Right forelimb (tissue), 1 donor: ENCODE data around the gene NGEF.

Experiments
- DNase-seq: peaks from one replicate; pipeline ENCODE4 v3.0.0-alpha.2; 2018

NGEF gene

DNA sequence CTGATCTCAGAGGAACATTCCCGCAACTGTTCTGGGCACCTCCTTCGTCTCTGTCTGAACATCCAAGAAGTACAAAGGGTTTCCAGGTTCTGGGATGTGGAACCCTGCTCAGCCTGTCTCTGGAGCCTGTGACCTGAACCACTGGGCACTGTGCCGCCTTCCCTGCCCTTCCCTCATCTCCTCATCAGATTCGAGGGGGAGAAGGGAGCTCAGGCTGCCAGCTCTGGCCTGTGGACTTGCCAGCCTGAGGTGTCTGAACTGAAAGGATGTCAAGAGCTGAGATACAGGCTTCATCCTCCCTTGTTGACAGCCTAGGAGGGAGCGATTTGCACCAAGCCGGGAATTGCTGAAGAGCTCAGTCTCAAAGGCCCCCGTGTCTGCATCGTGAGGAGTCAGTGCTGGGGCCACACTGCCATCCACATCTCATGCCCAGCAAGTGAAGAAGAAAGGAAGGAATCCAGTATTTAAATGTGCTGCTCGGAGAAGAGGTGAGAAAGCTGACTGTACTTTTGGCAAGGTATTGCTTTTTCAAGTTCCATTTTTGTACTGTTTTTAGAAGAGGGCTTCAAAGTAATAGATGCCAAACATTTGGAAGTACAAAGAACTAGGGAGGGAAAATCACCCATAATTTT, 32.0 kb upstream of the NGEF start:
- no peak for DNase-seq

DNA sequence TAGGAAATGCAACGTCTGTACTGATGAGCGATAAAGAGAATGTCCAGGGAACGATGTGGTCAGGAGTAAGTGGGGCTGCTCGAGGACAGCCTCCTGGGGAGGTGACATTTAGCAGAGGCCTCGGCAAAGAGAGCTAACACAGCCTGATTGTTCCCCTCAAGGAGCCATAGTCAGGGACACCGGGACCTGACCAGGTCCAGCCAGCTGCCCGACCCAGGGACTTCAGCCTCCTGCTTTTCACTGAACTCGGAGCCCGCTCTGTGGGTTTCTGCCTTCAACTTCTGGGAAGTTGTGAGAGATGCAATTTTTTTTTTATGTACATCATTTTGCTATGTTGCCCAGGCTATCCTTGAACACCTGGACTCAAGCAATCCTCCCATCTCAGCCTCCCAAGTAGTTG, 29.5 kb upstream of the NGEF start:
- no peak for DNase-seq

DNA sequence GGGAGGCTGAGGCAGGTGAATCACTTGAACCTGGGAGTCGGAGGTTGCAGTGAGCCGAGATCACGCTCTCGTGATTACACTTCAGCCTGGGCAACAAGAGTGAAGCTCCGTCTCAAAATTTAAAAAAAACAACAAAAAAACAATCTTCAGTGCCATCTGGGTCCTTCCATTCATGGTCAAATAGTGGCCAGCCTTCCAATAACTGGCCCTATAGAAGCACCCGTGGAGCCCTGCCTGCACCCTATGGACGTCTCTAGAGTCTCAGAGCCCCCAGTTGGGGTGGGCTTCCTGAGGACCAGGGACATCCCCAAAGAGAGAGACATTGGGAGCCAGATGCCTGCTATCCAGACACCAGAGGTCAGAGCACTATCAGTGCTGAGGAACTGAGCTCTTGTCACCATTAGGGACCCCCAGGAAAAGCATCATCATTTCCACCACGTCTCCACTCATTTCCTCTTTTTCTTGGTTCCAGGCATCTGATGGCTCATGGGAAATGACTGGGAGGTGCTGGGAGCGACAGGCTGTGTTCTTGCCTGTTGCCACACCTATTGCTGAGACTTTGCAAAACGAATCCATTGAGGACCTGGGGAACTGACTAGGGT, 28.8 kb upstream of the NGEF start:
- no peak for DNase-seq

DNA sequence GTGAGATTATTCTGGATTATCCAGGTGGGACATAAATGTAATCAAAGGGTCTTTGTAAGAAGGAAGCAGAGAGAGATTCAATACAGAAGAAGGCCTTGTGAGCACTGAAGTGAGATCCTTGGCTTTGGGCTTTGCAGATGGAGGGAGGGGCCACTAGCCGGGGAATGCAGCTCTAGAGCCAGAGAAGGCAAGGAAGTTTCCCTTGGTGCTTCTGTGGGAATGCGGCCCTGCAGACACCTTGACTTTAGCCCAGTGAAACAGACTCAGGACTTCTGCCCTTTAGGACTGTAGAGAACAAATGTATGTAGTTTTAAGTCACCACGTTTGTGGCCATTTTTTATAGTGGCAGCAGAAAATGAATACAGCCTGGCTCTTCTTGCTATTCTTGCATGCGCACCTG, 27.5 kb upstream of the NGEF start:
- no peak for DNase-seq

DNA sequence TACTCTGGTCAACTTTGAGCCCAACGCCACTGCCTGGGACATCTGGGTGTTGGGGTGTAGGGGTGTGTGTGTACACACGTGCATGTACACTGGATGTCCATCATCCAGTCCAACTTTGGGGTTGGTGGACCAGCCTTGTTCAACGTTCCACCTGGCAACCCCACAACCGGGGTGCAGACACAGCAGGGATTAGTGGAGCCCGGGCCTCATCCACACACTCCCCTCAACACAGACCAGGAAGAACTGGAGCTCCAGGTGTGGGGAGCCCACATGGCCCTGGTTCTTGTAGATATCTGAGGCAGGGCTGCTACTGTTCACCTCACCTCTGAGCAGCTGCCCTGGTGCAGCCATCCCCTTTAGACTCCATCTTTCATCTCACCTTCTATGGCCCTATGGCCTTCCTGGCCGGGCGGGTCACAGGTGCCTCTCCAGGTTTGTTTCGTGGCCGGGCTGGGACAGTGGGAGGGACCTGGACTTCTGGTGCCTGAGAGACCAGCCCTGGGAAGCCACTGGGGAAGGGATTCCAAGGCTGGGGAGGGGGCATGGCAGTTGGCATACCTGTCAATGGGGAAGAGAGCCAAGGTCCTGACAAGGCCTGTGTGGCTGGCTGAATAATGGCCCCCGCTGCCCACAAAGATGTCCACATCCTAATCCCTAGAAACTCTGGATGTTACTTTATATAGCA, 26.9 kb upstream of the NGEF start:
- DNase-seq = no peak

DNA sequence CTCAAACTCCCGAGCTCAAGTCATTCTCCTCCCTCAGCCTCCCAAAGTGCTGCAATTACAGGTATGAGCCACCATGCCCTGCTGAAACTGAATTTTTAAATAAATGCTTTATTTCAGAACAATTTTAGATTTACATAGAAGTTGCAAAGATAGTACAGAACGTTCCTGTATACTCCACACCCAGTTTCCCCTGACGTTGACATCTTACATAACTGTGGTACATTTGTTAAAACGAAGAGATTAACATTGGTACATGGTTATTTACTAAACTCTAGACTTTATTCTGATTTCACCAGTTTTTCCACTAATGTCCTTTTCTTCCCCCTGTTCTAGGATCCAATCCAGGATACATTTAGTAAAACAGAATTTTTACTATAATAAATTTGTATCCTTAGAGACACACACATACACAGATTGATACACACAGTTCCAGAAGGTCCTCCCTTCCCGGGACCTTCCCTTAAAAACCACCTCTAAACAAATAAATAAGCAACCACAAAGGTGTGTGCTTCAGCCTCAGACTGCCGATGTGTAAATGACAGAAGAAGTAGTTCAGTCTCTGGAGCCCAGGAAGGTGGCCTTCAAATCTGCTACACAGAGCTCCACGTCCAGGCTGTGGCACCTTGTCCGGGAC, 26.3 kb upstream of the NGEF start:
- DNase-seq = no peak

DNA sequence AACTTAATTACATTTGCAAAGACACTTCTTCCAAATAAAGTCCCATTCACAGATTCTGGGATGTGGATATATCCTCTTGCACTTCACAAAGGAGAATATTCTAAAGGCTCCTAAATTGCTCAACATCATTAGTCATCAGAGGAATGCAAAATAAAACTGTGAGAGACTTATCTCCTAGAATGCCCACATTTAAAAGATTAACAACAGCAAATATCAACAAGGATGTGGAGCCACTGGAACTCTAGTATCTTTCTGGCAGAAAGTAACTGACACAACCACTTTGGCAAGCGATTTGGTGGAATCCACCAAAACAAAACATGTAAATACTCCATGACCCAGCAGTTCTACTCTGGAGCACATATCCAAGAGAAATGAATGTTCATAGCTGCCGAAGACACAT, 24.0 kb upstream of the NGEF start:
- DNase-seq = no peak

DNA sequence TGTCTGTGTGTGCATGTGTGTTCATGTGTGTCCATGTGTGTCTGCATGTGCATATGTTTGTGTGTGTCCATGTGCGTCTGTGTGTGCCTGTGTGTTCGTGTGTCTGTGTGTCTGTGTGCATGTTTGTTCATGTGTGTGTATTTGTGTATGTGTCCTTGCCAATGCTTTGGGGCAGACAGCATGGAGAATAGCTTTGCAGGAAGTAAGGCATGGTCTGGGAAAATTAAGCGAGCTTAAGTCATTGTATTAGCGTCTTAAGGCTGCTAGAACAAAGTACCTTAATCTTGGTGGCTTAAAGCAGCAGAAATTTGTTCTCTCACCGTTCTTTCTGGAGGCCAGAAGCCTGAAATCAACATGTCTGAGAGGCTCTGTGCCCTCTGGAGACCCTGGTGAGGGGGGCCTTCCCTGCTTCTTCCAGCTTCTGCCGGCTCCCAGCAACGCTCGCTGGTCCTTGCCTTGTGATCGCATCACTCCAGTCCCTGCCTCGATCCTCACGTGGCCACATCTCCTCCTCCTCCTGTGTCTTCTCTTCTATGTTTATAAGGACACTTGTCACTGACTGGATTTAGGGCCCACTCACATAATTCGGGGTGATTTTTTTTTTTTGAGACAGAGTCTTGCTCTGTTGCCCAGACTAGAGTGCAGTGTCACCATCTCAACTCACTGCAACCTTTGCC, 23.2 kb upstream of the NGEF start:
- no peak for DNase-seq

DNA sequence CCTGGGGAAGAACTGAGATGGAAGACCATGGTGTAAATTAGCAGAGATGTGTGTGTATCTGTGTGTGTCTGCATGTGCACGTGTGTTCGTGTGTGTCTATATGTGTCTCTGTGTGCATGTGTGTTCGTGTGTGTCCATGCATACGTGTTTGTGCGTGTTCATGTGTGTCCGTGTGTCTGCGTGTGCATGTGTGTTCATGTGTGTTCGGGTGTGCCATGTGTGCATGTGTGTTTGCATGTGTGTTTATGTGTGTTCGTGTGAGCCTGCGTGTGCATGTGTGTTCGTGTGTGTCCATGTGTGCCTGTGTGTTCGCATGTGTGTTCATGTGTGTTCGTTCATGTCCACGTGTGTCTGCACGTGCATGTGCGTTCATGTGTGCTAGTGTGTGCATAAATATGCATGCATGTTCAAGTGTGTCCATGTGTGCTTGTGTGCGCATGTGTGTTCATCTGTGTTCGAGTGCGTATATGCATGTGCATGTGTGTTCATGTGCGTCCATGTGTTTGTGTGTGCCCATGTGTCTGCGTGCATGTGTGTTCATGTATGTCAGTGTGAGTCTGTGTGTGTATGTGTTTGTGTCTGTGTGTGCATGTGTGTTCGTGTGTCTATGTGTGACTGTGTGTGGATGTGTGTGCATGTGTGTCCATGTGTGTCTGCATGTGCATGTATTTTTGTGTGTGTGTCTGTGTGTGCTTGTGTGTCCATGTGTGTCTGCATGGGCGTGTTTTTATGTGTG, 22.5 kb upstream of the NGEF start:
- no peak for DNase-seq

DNA sequence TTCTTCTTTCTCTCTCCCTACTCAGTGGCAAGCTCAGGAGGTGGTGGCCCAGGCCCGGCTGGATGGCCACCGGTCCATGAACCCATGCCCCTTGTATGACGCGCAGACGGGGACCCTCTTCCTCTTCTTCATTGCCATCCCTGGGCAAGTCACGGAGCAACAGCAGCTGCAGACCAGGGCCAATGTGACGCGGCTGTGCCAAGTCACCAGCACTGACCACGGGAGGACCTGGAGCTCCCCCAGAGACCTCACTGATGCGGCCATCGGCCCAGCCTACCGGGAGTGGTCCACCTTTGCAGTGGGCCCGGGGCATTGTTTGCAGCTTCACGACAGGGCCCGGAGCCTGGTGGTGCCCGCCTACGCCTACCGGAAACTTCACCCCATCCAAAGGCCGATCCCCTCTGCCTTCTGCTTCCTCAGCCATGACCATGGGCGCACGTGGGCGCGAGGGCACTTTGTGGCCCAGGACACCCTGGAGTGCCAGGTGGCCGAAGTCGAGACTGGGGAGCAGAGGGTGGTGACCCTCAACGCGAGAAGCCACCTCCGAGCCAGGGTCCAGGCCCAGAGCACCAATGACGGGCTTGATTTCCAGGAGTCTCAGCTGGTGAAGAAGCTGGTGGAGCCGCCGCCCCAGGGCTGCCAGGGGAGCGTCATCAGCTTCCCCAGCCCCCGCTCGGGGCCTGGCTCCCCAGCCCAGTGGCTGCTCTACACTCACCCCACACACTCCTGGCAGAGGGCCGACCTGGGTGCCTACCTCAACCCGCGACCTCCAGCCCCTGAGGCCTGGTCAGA, 21.2 kb upstream of the NGEF start:
- no peak for DNase-seq

DNA sequence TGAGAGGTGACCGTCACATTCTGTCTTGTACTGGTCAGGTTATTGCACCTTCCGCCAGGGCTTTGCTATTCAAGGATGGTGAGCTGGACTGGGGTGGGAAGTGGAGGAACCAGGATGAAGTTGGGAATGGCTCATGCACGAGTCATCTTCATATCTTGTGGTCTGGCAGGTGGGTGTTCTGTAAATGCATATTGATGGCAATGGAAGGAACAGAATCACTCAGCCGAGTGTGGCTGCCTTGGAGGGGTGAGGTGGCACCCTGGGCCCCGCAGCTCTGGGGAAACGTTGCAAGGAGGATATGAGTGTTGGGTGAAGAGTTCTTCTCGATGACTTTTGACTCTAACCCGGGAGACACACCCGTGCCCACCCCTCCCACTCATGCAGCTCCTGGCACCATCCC, 20.6 kb upstream of the NGEF start:
- no peak for DNase-seq

DNA sequence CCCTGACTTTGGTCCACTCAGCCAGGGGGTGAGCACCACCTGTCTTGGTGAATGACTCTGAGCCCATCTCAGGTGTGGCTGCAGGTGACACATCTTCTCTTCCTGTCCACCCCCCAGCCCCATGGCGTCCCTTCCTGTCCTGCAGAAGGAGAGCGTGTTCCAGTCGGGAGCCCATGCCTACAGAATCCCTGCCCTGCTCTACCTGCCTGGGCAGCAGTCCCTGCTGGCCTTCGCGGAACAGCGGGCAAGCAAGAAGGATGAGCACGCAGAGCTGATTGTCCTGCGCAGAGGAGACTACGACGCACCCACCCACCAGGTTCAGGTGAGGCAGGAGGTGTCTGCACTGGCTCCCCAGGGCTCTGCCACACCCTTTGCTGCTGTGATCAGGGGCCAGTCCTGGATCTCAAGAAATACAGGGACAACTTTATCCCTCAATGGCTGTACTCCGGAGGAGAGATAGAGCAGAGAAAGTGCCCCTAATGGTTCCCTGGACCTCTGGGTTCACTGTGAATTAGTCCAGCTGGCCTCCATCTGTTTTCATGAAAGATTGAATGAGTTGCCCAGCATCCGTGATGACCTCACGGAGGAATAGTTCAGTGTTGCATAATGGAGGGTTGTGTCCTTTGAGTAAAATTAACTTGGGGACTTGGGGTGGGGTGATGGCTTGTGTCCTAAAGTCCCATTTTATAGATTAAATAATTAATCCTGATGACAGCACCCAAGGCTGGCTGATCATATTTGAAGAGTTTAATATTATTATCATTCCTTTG, 19.7 kb upstream of the NGEF start, which contains the start of gene NEU2:
NEU2 (plus strand) TSS at position 122 of the 770 bp plus-strand sequence; CDS start at position 122, 0 bp downstream.
- DNase-seq = no peak

DNA sequence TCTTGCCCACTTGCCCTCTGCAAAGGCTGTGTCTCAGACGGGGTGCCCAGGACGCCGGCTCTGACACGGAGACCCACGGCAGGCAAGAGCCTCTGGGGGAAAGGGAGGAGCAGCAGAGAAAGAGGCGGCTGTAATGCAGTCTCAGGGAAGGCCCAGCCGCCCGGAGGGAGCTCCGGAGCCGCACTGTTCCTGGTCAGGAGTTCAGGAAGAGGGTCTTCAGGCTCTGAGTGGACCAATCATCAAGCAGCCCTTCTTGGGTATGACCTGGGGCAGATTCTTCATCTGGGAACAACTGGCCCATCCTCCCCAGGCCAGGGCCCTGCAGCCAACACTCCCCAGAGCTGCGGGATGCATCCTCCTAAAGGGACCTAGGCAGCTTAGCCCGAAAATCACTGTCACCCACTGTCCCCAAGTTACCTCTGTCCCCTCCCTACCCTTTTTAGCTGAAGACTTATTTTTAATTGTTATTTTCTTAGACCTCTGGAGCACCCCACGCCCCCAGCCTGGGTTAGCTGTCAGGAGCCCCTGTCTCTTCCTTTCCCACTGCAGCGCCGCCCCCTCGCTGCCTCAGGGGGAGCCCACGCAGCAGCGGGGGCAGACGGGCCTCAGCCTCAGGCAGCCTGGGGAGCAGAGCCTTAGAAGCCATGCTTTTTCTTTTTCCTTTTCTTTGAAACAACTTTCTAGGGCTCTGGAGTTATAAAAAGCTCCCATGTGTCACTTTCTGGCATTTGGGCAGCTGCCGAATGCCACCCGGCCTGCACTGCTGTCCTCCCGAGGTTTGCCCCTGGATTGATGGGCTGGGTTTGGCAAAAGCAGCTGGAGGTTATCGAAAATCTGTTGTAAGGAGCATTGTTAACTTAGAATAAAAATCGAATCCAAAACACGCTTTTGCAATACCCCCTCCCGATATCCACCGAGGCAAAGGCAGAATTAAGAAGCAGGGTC, 18.8 kb upstream of the NGEF start:
- no peak for DNase-seq

DNA sequence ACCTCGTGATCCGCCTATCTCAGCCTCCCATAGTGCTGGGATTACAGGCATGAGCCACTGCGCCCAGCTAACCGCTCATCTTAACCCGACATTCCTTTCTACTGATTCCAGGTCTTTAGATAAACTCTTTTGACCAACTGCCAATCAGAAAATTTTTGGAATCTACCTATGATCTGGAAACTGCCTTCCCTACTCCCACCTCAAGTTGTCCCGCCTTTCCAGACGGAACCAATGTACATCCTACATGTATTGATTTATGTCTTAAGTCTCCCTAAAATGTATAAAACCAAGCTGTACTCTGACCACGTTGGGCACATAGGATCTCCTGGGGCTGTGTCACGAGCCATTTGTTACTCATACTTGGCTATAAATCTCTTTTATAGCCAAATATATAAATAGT, 16.3 kb upstream of the NGEF start:
- no peak for DNase-seq

DNA sequence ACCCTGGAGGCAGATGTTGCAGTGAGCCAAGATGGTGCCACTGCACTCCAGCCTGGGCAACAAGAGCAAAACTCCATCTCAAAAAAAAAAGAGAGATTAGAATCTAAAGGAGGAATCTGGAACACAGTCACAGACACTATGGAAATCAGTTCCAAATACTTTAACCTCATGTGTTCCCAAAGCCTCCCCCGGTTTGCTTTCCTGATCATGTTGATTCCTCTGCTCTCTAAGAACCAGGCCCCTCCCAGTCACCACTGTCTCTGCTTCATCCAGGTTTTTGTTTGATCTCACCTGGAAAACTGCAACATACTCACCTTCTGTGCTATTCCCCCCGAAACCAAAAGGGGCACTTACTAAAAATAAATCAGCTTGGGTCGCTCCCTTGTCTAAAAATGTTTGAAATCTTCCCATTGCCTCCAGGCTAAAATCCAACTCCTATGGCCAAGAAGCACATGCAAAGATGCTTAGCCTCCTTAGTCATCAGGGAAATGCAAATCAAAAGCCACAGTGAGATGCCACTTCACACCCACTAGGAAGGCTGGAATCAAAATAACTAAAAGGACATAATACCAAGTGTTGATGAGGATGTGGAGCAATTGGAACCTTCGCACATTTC, 13.2 kb upstream of the NGEF start:
- no peak for DNase-seq

DNA sequence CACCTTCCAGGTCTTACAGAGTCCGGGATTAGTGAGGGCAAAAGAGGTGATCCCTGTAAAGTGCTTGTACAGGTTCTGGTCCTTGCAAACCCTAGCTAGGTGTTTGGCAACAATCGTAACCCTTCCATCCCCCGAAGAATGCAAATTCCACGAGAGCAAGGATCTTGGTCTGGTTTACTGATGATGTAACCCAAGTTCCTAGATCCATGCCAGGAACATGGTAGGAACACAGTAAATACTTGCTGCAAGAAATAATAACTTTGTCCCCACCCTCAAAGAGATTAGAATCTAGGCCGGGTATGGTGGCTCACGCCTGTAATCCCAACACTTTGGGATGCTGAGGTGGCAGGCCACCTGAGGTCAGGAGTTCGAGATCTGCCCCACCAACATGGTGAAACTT, 12.7 kb upstream of the NGEF start:
- DNase-seq = no peak

DNA sequence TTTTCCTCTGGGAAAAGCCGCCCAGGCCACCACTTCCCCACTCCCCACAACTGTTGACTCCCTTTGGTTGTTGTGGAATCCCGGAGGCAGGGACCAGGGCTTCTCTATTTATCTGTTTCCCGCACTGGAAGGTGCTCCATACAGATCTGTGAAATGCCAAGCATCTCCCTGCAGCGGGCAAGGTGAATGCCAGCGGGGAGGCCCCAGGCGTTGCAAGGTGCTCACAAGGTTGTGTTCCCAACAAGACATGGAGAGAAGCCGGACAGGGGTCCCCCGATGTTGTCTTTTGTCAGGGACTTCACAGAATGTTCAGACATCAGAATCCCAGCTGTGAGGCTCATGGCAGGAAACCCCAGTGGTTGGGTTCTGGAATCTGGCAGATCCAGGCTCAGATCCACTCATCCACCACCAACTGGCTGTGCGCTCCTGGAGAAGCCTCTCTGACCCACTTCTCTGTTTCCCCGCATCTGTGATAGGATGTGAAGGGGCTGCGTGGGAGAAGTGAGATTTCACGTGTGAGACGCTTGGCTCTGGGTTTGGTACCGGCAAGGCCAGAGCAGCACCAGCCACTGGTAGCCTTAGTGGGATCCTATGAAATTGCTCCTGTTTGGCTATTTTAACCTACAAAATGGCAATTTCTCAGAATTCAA, 10.8 kb upstream of the NGEF start:
- DNase-seq = no peak

DNA sequence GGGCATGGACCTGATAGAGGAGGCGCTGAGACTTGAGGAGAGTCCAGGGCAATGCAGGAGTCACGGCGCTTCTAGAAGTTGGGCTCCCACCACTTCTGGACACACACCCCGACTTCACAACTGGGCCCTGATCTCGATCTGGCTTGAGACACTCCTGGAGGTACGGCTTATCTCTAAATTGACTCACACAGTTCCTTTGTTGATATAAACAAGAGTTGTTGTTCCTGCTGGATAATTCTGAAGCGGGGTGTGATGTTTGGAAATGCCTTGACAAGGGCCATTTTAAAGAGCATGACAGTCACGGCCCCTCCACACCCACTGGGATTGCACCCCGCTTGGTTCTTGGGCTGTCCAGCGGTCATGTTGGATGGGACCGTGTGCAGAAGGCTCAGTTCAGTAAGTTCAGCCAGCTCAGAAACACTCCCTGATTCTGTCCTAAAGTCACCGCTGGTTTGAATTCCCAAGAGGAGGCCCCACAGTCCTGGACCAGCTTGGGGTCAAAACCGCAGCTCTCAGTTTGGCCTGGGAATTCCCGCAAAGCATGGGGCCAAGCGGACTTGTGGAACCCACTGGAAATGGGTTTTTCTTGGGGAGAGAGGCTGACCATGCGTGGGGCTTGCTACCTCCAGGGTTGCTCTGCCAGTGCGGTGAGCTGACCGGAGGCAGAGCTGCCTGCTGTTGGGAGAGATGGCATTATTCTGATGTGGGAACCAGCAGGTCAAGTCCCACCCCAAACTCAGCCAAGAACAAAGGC, 10.1 kb upstream of the NGEF start:
- DNase-seq = no peak
